HL-60 (cell line): Measurements from ENCODE around the gene NCF4.

Source experiments
- DNase-seq, 2 experiments: peaks; one replicate each; pipeline ENCODE4 v3.0.0-alpha.2; 2010 to 2020; ENCODE audit warnings: low read depth in 1 of 2, low spot score in 1 of 2
- H3K27ac ChIP-seq: fragments of 250-450 bp; sonication (Bioruptor Pico); replicated peaks from 2 replicates; pipeline ENCODE4 v1.5.1; 2020; ENCODE audit warnings: mild to moderate bottlenecking, moderate library complexity
- H3K27me3 ChIP-seq: fragments of 250-450 bp; sonication (Bioruptor Pico); 2 replicates; pipeline ENCODE4 v1.5.1; 2021; ENCODE audit warnings: mild to moderate bottlenecking, moderate library complexity; ENCODE audit not compliant: insufficient read depth, poor library complexity, severe bottlenecking
- H3K4me3 ChIP-seq: replicated peaks from 2 replicates; pipeline ENCODE4 v1.5.1; 2011; ENCODE audit warnings: mild to moderate bottlenecking, control low read depth, low read length; ENCODE audit not compliant: insufficient read depth
- GABPA ChIP-seq: IDR thresholded peaks from 2 replicates; pipeline ENCODE4 v1.6.1; 2012; ENCODE audit warnings: low read depth
- POLR2AphosphoS5 ChIP-seq: IDR thresholded peaks from 2 replicates; pipeline ENCODE4 v1.6.1; 2012; ENCODE audit warnings: low read depth
- REST ChIP-seq: IDR thresholded peaks from 2 replicates; pipeline ENCODE4 v1.6.1; 2012; ENCODE audit warnings: low read depth; ENCODE audit not compliant: insufficient replicate concordance
- SPI1 ChIP-seq: IDR thresholded peaks from 2 replicates; pipeline ENCODE4 v1.6.1; 2012; ENCODE audit warnings: low read depth, mild to moderate bottlenecking, borderline replicate concordance
- TF ChIP-seq, protein P1 (sequence below): IDR thresholded peaks from one replicate; pipeline ENCODE4 v1.5.1; 2011; ENCODE audit warnings: low read length, control low read depth, inconsistent platforms; ENCODE audit not compliant: insufficient read depth

The NCF4 gene

DNA sequence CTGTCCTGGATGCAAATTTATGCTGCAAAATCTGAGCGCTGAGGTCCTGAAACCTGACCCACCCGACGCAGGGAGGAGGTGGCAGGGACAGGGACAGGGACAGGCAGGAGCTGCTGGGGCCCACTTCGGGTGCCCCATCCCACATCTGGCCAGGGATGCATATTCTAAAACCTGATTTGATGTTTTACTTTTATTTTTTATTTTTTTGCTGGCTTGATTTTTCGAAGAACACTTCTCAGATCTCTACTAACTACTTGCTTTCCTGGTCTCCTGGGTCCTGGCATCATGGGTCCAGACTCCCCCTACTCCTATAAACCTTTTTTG is 43.3 kb upstream of the NCF4 start:
- H3K4me3 ChIP-seq: no peak overlapping the region
- TF ChIP-seq, protein P1, sequence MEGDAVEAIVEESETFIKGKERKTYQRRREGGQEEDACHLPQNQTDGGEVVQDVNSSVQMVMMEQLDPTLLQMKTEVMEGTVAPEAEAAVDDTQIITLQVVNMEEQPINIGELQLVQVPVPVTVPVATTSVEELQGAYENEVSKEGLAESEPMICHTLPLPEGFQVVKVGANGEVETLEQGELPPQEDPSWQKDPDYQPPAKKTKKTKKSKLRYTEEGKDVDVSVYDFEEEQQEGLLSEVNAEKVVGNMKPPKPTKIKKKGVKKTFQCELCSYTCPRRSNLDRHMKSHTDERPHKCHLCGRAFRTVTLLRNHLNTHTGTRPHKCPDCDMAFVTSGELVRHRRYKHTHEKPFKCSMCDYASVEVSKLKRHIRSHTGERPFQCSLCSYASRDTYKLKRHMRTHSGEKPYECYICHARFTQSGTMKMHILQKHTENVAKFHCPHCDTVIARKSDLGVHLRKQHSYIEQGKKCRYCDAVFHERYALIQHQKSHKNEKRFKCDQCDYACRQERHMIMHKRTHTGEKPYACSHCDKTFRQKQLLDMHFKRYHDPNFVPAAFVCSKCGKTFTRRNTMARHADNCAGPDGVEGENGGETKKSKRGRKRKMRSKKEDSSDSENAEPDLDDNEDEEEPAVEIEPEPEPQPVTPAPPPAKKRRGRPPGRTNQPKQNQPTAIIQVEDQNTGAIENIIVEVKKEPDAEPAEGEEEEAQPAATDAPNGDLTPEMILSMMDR: no peak
- TF ChIP-seq REST: no peak
- TF ChIP-seq GABPA: no peak
- no peak for TF ChIP-seq POLR2AphosphoS5
- no peak for TF ChIP-seq SPI1
- no peak for DNase-seq
- peaks cover 56% of the 10 kb centered on the region for H3K27me3 ChIP-seq
- H3K27ac ChIP-seq: no peak overlapping the region

DNA sequence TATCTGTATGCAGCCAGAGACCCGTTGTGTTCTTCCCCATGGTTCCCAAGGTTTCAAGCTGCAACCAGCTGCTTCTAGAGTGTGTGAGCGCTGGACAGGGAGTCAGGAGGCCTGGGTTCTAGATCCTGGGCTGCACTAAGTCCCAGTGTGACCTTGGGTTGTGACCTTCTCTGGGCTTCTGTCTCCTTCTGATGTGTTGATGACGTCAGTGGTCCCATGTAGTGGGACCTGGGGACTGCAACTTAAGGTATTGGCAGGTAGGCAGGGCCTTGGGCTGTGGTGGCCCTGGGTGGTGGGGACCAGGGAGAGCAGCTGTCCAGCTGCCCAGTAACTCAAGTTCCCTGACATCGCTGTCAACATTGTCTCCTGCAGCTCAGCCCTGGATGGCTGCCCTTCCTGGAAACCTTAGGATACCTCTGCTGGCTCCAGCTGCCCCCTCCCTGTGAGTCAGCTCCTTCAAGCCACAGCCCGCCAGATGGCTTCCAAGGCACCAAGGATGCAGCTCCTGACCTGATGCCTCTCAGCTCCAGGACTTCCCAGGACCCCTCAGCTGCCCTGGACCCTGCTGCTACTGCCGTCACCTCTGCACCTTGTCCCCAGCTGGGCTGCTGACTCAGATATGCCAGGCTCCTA is 42.7 kb upstream of the NCF4 start:
- H3K4me3 ChIP-seq: no peak overlapping the region
- H3K27ac ChIP-seq: no peak overlapping the region
- TF ChIP-seq, protein P1: no peak
- no peak for TF ChIP-seq SPI1
- TF ChIP-seq REST: no peak
- TF ChIP-seq POLR2AphosphoS5: no peak
- no peak for TF ChIP-seq GABPA
- DNase-seq: no peak
- peaks cover 56% of the 10 kb centered on the region for H3K27me3 ChIP-seq

GRCh38 chr22:36819112-36819511 is 41.7 kb upstream of the NCF4 start:
- Histone ChIP-seq H3K27me3 (peaks cover 50% of the 10 kb centered on the region), H3K27ac (no peak overlapping the region), H3K4me3 (no peak overlapping the region)
- no peak for DNase-seq
- TF ChIP-seq, protein P1: no peak
- no peak for TF ChIP-seq POLR2AphosphoS5
- TF ChIP-seq REST: no peak
- no peak for TF ChIP-seq SPI1
- TF ChIP-seq GABPA: no peak
